Neural cell (in vitro differentiated cells): Measurements from ENCODE around the gene CDC123. TPM values are rescaled to one million over a fixed set of nuclear protein-coding genes. Genes with fewer than 3 reads are reported as not detected.

ENCODE experiments used
- H2AFZ ChIP-seq: fragments of 200-600, 300-800 bp; sonication (generic), shearing (Covaris generic); 2 replicates; pipeline ENCODE4 v1.6.0; 2014; ENCODE audit warnings: low read depth, mild to moderate bottlenecking, antibody characterized with exemption, low read length, moderate library complexity
- H3F3A ChIP-seq: fragments of 200-600 bp; shearing (Covaris generic); 2 replicates; pipeline ENCODE4 v1.6.1; 2016; ENCODE audit warnings: mild to moderate bottlenecking, moderate library complexity, mixed read lengths, antibody characterized with exemption, low read length; ENCODE audit not compliant: insufficient read depth, poor library complexity, severe bottlenecking
- H3K27ac ChIP-seq: fragments of 200-600, 300-800 bp; sonication (generic), shearing (Covaris generic); 2 replicates; pipeline ENCODE4 v1.5.1; 2014; ENCODE audit warnings: mild to moderate bottlenecking, low read length, moderate library complexity
- H3K27me3 ChIP-seq: fragments of 300-800, 200-600 bp; sonication (generic), shearing (Covaris generic); 2 replicates; pipeline ENCODE4 v1.6.0; 2014; ENCODE audit warnings: mild to moderate bottlenecking, low read depth, low read length, moderate library complexity; ENCODE audit not compliant: insufficient read depth
- H3K36me3 ChIP-seq: fragments of 300-800, 200-600 bp; sonication (generic), shearing (Covaris generic); 2 replicates; pipeline ENCODE4 v1.5.1; 2014; ENCODE audit warnings: mild to moderate bottlenecking, antibody characterized with exemption, low read length, moderate library complexity; ENCODE audit not compliant: insufficient read depth
- H3K4me2 ChIP-seq: fragments of 300-800, 200-600 bp; sonication (generic), shearing (Covaris generic); 2 replicates; pipeline ENCODE4 v1.6.0; 2014; ENCODE audit warnings: mild to moderate bottlenecking, low read length
- H3K4me3 ChIP-seq: fragments of 300-800, 200-600 bp; sonication (generic), shearing (Covaris generic); 2 replicates; pipeline ENCODE4 v1.5.1; 2014; ENCODE audit warnings: mild to moderate bottlenecking, low read length, moderate library complexity
- H3K79me2 ChIP-seq: fragments of 200-600 bp; shearing (Covaris generic); replicated peaks from 2 replicates; pipeline ENCODE4 v1.6.0; 2014; ENCODE audit warnings: mild to moderate bottlenecking, low read length, moderate library complexity; ENCODE audit not compliant: insufficient read depth
- H3K9ac ChIP-seq: fragments of 300-800, 200-600 bp; sonication (generic), shearing (Covaris generic); 2 replicates; pipeline ENCODE4 v1.6.1; 2016; ENCODE audit warnings: mild to moderate bottlenecking, low read length, mixed read lengths
- H3K9me2 ChIP-seq: fragments of 200-600 bp; shearing (Covaris generic); 2 replicates; pipeline ENCODE4 v1.6.1; 2016; ENCODE audit warnings: mild to moderate bottlenecking, low read length, mixed read lengths; ENCODE audit not compliant: insufficient read depth
- H3K9me3 ChIP-seq: fragments of 200-600, 300-800 bp; sonication (generic), shearing (Covaris generic); 2 replicates; pipeline ENCODE4 v1.6.1; 2016; ENCODE audit warnings: mild to moderate bottlenecking, mixed run types, low read length, moderate library complexity, mixed read lengths
- H4K20me1 ChIP-seq: fragments of 200-600 bp; shearing (Covaris generic); 2 replicates; pipeline ENCODE4 v1.6.1; 2016; ENCODE audit warnings: mild to moderate bottlenecking, mixed run types; ENCODE audit not compliant: insufficient read depth
- CTCF ChIP-seq: fragments of 450-650 bp; IDR thresholded peaks from 2 replicates; pipeline ENCODE4 v1.5.1; 2014; ENCODE audit warnings: antibody characterized with exemption, mild to moderate bottlenecking, moderate library complexity; ENCODE audit not compliant: poor library complexity, severe bottlenecking
- EP300 ChIP-seq: fragments of 450-650 bp; conservative IDR thresholded peaks from 2 replicates; pipeline ENCODE4 v1.6.1; 2014; ENCODE audit warnings: antibody characterized with exemption, mild to moderate bottlenecking, moderate library complexity; ENCODE audit not compliant: poor library complexity, severe bottlenecking
- EZH2 ChIP-seq: fragments of 200-600, 300-800 bp; shearing (Covaris generic), sonication (generic); IDR thresholded peaks from 2 replicates; pipeline ENCODE4 v1.6.1; 2014; ENCODE audit warnings: antibody characterized with exemption, low read length, borderline replicate concordance, mild to moderate bottlenecking; ENCODE audit not compliant: insufficient read depth, poor library complexity, severe bottlenecking
- MXI1 ChIP-seq: fragments of 450-650 bp; conservative IDR thresholded peaks from 2 replicates; pipeline ENCODE4 v1.6.1; 2014; ENCODE audit warnings: antibody characterized with exemption, mild to moderate bottlenecking; ENCODE audit not compliant: poor library complexity, severe bottlenecking
- POLR2AphosphoS5 ChIP-seq: IDR thresholded peaks from 2 replicates; pipeline ENCODE4 v1.6.1; 2012
- RAD21 ChIP-seq: fragments of 450-650 bp; conservative IDR thresholded peaks from 2 replicates; pipeline ENCODE4 v1.6.1; 2014; ENCODE audit warnings: antibody characterized with exemption, mild to moderate bottlenecking, moderate library complexity
- REST ChIP-seq: IDR thresholded peaks from 2 replicates; pipeline ENCODE4 v1.6.1; 2012; ENCODE audit warnings: borderline replicate concordance
- SMC3 ChIP-seq: fragments of 450-650 bp; conservative IDR thresholded peaks from 2 replicates; pipeline ENCODE4 v1.6.1; 2014; ENCODE audit warnings: antibody characterized with exemption, mild to moderate bottlenecking, moderate library complexity; ENCODE audit not compliant: poor library complexity
- TAF1 ChIP-seq: IDR thresholded peaks from 2 replicates; pipeline ENCODE4 v1.6.1; 2012; ENCODE audit warnings: low read depth
- polyA plus RNA-seq: library from polyadenylated mRNA; depleted of rRNA; stranded (reverse); fragments of >200 nt; gene quantifications from 2 replicates; pipeline ENCODE4 v1.2.3, GENCODE V29; 2014

Gene CDC123
- polyA plus RNA-seq, 1 donor from 2014 or later, result 110 TPM

- no peaks in the 10 kb centered on the region for H3K79me2 ChIP-seq
- H3K27ac ChIP-seq, result no peak overlapping the region
- peak overlapping the region; percentile 56 for H3K4me3 ChIP-seq
Measured at GRCh38 chr10:12264204-12264940, 68.4 kb downstream of the CDC123 start.

GRCh38 chr10:12269056-12269455 lies 73.1 kb downstream of the CDC123 start:
- Histone ChIP-seq H3K36me3 (no peaks in the 10 kb centered on the region), H3F3A (no peaks in the 10 kb centered on the region), H4K20me1 (no peaks in the 10 kb centered on the region), H3K9me3 (no peaks in the 10 kb centered on the region), H3K9ac (no peak overlapping the region), H3K27ac (no peak overlapping the region), H3K27me3 (no peaks in the 10 kb centered on the region), H3K4me3 (no peak overlapping the region), H2AFZ (no peak overlapping the region), H3K9me2 (no peaks in the 10 kb centered on the region), H3K4me2 (no peak overlapping the region), H3K79me2 (no peaks in the 10 kb centered on the region)
- TF ChIP-seq RAD21 (no peak), REST (no peak), SMC3 (no peak), MXI1 (no peak), TAF1 (no peak), EP300 (no peak), EZH2 (no peak), POLR2AphosphoS5 (no peak)

More at GRCh38 chr10:12264204-12264940, 68.4 kb downstream of the CDC123 start:
- peak overlapping the region; percentile 36 for H3K9ac ChIP-seq
- H3K36me3 ChIP-seq, result no peaks in the 10 kb centered on the region
- no peaks in the 10 kb centered on the region for H3F3A ChIP-seq
- peak overlapping the region; percentile 45 for H2AFZ ChIP-seq
- H3K9me2 ChIP-seq, result no peaks in the 10 kb centered on the region
- no peak overlapping the region for H3K4me2 ChIP-seq
- no peaks in the 10 kb centered on the region for H3K27me3 ChIP-seq
- H4K20me1 ChIP-seq, result no peaks in the 10 kb centered on the region
- H3K9me3 ChIP-seq, result no peaks in the 10 kb centered on the region
- peak; percentile 46 for TF ChIP-seq MXI1
- no peak for TF ChIP-seq POLR2AphosphoS5
- TF ChIP-seq SMC3, result peak; percentile 99
- no peak for TF ChIP-seq REST
- no peak for TF ChIP-seq TAF1
- peak; percentile 96 for TF ChIP-seq CTCF
- peak; percentile 97 for TF ChIP-seq RAD21
- TF ChIP-seq EP300, result peak; percentile 8
- no peak for TF ChIP-seq EZH2
